ENCODE data around the gene EMC7.

- TF ChIP-seq, protein P1, sequence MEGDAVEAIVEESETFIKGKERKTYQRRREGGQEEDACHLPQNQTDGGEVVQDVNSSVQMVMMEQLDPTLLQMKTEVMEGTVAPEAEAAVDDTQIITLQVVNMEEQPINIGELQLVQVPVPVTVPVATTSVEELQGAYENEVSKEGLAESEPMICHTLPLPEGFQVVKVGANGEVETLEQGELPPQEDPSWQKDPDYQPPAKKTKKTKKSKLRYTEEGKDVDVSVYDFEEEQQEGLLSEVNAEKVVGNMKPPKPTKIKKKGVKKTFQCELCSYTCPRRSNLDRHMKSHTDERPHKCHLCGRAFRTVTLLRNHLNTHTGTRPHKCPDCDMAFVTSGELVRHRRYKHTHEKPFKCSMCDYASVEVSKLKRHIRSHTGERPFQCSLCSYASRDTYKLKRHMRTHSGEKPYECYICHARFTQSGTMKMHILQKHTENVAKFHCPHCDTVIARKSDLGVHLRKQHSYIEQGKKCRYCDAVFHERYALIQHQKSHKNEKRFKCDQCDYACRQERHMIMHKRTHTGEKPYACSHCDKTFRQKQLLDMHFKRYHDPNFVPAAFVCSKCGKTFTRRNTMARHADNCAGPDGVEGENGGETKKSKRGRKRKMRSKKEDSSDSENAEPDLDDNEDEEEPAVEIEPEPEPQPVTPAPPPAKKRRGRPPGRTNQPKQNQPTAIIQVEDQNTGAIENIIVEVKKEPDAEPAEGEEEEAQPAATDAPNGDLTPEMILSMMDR (conservative IDR thresholded peaks at IDR 0.05; ENCODE audit: low read depth, low read length) = no peak
- no peak for TF ChIP-seq EZH2 (IDR thresholded peaks at IDR 0.05; ENCODE audit: low read length, unreplicated experiment)
Measured at GRCh38 chr15:34116620-34117019, 15.0 kb upstream of the EMC7 start.

All from PC-3 (cell line).